H9 (cell line): ENCODE results near the gene RHOV. TPM values are rescaled to one million over a fixed set of nuclear protein-coding genes. Genes with fewer than 3 reads are reported as not detected.

Source experiments
- DNase-seq: peaks from one replicate; pipeline ENCODE4 v3.0.0-alpha.2; 2017
- H2AFZ ChIP-seq: one replicate; pipeline ENCODE4 v1.6.1; 2013; ENCODE audit warnings: mild to moderate bottlenecking, low read length, control low read depth, moderate library complexity
- H2AK5ac ChIP-seq: 2 replicates; pipeline ENCODE4 v1.6.1; 2013; ENCODE audit warnings: low read length, control low read depth, mixed read lengths; ENCODE audit not compliant: insufficient read length
- H2BK120ac ChIP-seq: one replicate; pipeline ENCODE4 v1.6.1; 2013; ENCODE audit warnings: low read depth, mild to moderate bottlenecking, low read length, control low read depth, inconsistent platforms; ENCODE audit not compliant: poor library complexity, severe bottlenecking
- H2BK12ac ChIP-seq: 2 replicates; pipeline ENCODE4 v1.6.1; 2013; ENCODE audit warnings: low read length, control low read depth, mixed read lengths, low read depth; ENCODE audit not compliant: insufficient read length
- H2BK15ac ChIP-seq: 2 replicates; pipeline ENCODE4 v1.6.1; 2013; ENCODE audit warnings: low read depth, low read length, control low read depth
- H2BK20ac ChIP-seq: one replicate; pipeline ENCODE4 v1.6.1; 2013; ENCODE audit warnings: low read depth, mild to moderate bottlenecking, low read length, control low read depth, inconsistent platforms; ENCODE audit not compliant: poor library complexity, severe bottlenecking
- H2BK5ac ChIP-seq: 2 replicates; pipeline ENCODE4 v1.6.1; 2013; ENCODE audit warnings: low read length, control low read depth, mixed read lengths; ENCODE audit not compliant: insufficient read length
- H3K14ac ChIP-seq: 2 replicates; pipeline ENCODE4 v1.6.1; 2013; ENCODE audit warnings: low read length, control low read depth; ENCODE audit not compliant: insufficient read depth
- H3K18ac ChIP-seq: 2 replicates; pipeline ENCODE4 v1.6.1; 2013; ENCODE audit warnings: low read depth, mild to moderate bottlenecking, mixed read lengths, low read length, control low read depth; ENCODE audit not compliant: insufficient read length
- H3K23ac ChIP-seq: 2 replicates; pipeline ENCODE4 v1.6.1; 2013; ENCODE audit warnings: low read length, control low read depth, mixed read lengths, low read depth; ENCODE audit not compliant: insufficient read length
- H3K23me2 ChIP-seq: 2 replicates; pipeline ENCODE4 v1.6.1; 2013; ENCODE audit warnings: low read depth, mild to moderate bottlenecking, mixed read lengths, low read length, control low read depth; ENCODE audit not compliant: insufficient read length, poor library complexity, severe bottlenecking
- H3K27ac ChIP-seq: 2 replicates; pipeline ENCODE4 v1.5.1; 2013; ENCODE audit warnings: low read length, control low read depth, mixed read lengths, low read depth; ENCODE audit not compliant: insufficient read length
- H3K27me3 ChIP-seq: 2 replicates; pipeline ENCODE4 v1.6.1; 2013; ENCODE audit warnings: low read length, control low read depth, inconsistent platforms; ENCODE audit not compliant: insufficient read depth
- H3K4ac ChIP-seq: 2 replicates; pipeline ENCODE4 v1.6.1; 2013; ENCODE audit warnings: low read depth, mild to moderate bottlenecking, control low read depth, inconsistent platforms, low read length, moderate library complexity
- H3K4me1 ChIP-seq: 2 replicates; pipeline ENCODE4 v1.6.1; 2013; ENCODE audit warnings: low read length, control low read depth, inconsistent platforms; ENCODE audit not compliant: insufficient read depth
- H3K4me2 ChIP-seq: 2 replicates; pipeline ENCODE4 v1.6.1; 2013; ENCODE audit warnings: low read length, control low read depth, mixed read lengths; ENCODE audit not compliant: insufficient read length, insufficient read depth
- H3K56ac ChIP-seq: 2 replicates; pipeline ENCODE4 v1.6.1; 2013; ENCODE audit warnings: low read depth, mild to moderate bottlenecking, mixed read lengths, low read length, control low read depth; ENCODE audit not compliant: insufficient read length
- H3K79me1 ChIP-seq: 2 replicates; pipeline ENCODE4 v1.6.1; 2013; ENCODE audit warnings: low read depth, mild to moderate bottlenecking, moderate library complexity, low read length, control low read depth, inconsistent platforms; ENCODE audit not compliant: insufficient read depth, poor library complexity, severe bottlenecking
- H3K79me2 ChIP-seq: 2 replicates; pipeline ENCODE4 v1.6.1; 2013; ENCODE audit warnings: low read length, control low read depth, inconsistent platforms; ENCODE audit not compliant: insufficient read depth
- H3K9ac ChIP-seq: 2 replicates; pipeline ENCODE4 v1.6.1; 2013; ENCODE audit warnings: low read length, control low read depth, mixed read lengths; ENCODE audit not compliant: insufficient read length; ENCODE audit errors: extremely low read depth
- H3K9me3 ChIP-seq: one replicate; pipeline ENCODE4 v1.6.1; 2013; ENCODE audit warnings: low read depth, low read length, inconsistent platforms; ENCODE audit not compliant: control insufficient read depth
- H3T11ph ChIP-seq: one replicate; pipeline ENCODE4 v1.6.1; 2013; ENCODE audit warnings: mild to moderate bottlenecking, low read length, control low read depth, inconsistent platforms
- H4K20me1 ChIP-seq: one replicate; pipeline ENCODE4 v1.6.1; 2013; ENCODE audit not compliant: control insufficient read depth, insufficient read length, insufficient read depth
- H4K5ac ChIP-seq: 2 replicates; pipeline ENCODE4 v1.6.1; 2013; ENCODE audit warnings: low read depth, mild to moderate bottlenecking, mixed read lengths, low read length, control low read depth; ENCODE audit not compliant: insufficient read length
- H4K8ac ChIP-seq: replicated peaks from 2 replicates; pipeline ENCODE4 v1.6.1; 2013; ENCODE audit warnings: low read length, control low read depth, mixed read lengths, low read depth; ENCODE audit not compliant: insufficient read length
- H4K91ac ChIP-seq: 2 replicates; pipeline ENCODE4 v1.6.1; 2013; ENCODE audit warnings: low read depth, mild to moderate bottlenecking, moderate library complexity, mixed read lengths, low read length, control low read depth; ENCODE audit not compliant: insufficient read length
- H3K27ac Mint-ChIP-seq, 3 experiments: 2 replicates in 2 of 3; 3 replicates in 1 of 3; pipeline ENCODE4 v1.8.0; 2020 to 2021; ENCODE audit warnings: mixed read lengths in 3 of 3, mild to moderate bottlenecking in 1 of 3, moderate library complexity in 1 of 3
- H3K27me3 Mint-ChIP-seq: 2 replicates; pipeline ENCODE4 v1.8.0; 2021; ENCODE audit warnings: low read depth, mild to moderate bottlenecking, moderate library complexity, mixed read lengths
- H3K36me3 Mint-ChIP-seq, 3 experiments: 2 replicates in 2 of 3; 3 replicates in 1 of 3; pipeline ENCODE4 v1.8.0; 2020 to 2021; ENCODE audit warnings: low read depth in 3 of 3, mixed read lengths in 3 of 3; ENCODE audit not compliant: insufficient read depth in 1 of 3
- H3K4me1 Mint-ChIP-seq, 2 experiments: 2 replicates each; pipeline ENCODE4 v1.8.0; 2020; ENCODE audit warnings: mixed read lengths in 2 of 2
- H3K4me3 Mint-ChIP-seq, 2 experiments: 2 replicates in 1 of 2; 3 replicates in 1 of 2; pipeline ENCODE4 v1.8.0; 2020 to 2021; ENCODE audit warnings: mild to moderate bottlenecking in 2 of 2, mixed read lengths in 2 of 2, moderate library complexity in 1 of 2
- H3K9me3 Mint-ChIP-seq, 2 experiments: 2 replicates in 1 of 2; 3 replicates in 1 of 2; pipeline ENCODE4 v1.8.0; 2020; ENCODE audit warnings: mild to moderate bottlenecking in 2 of 2, mixed read lengths in 2 of 2, moderate library complexity in 1 of 2
- CTCF ChIP-seq: fragments of 200-600 bp; sonication (generic); conservative IDR thresholded peaks from 3 replicates; pipeline ENCODE4 v1.8.0; 2021; ENCODE audit warnings: antibody characterized with exemption, mild to moderate bottlenecking
- WGBS: extraction: QIAGEN DNeasy Blood & Tissue Kit; methylation state at CpG from one replicate; pipeline ENCODE4 v1.1.7; 2013; ENCODE audit warnings: missing lambda C conversion rate, low lambda C conversion rate, mixed read lengths; ENCODE audit not compliant: insufficient read length; ENCODE audit errors: extremely low coverage; 5-methylcytosine and 5-hydroxymethylcytosine counted together
- total RNA-seq: library from RNA; stranded (reverse); gene quantifications from 2 replicates; pipeline ENCODE4 v1.2.1, GENCODE V29; 2021

Gene RHOV
- total RNA-seq, 1 experiment from 2014 or later: 3.9 TPM

- peaks cover 2% of the 10 kb centered on the region for H3K79me1 ChIP-seq
- H2AFZ ChIP-seq: no peak overlapping the region
- no peaks in the 10 kb centered on the region for H3K9me3 ChIP-seq
Measured at GRCh38 chr15:40894681-40895448, 20.8 kb upstream of the RHOV start.

More at GRCh38 chr15:40894681-40895448, 20.8 kb upstream of the RHOV start:
- no peak overlapping the region for H2AK5ac ChIP-seq
- peak overlapping the region; percentile 92 to 97 for H3K4me3 Mint-ChIP-seq
- no peaks in the 10 kb centered on the region for H4K20me1 ChIP-seq
- peak overlapping the region; percentile 91 for H3K14ac ChIP-seq
- no peaks in the 10 kb centered on the region; a peak in 1 of 5 replicates for H3K9me3 Mint-ChIP-seq
- DNase-seq: peak; percentile 81
- H4K91ac ChIP-seq: no peak overlapping the region
- H3K27ac ChIP-seq: no peak overlapping the region
- peak overlapping the region; percentile 34 for H4K5ac ChIP-seq
- H2BK15ac ChIP-seq: no peak overlapping the region
- peaks cover 10 to 17% of the 10 kb centered on the region in 2 experiments for H3K4me1 Mint-ChIP-seq
- H4K8ac ChIP-seq: no peak overlapping the region
- no peak overlapping the region for H2BK5ac ChIP-seq
- H3K79me2 ChIP-seq: peaks cover 7% of the 10 kb centered on the region
- H3K4me1 ChIP-seq: no peaks in the 10 kb centered on the region; the same call in 1 of the 2 replicates
- H3K4ac ChIP-seq: no peak overlapping the region
- peak overlapping the region; percentile 90 for H3K4me2 ChIP-seq
- H2BK12ac ChIP-seq: no peak overlapping the region
- peaks cover 11% of the 10 kb centered on the region for H3K23me2 ChIP-seq
- peak overlapping the region; percentile 90 for H3K9ac ChIP-seq
- peaks cover 14 to 44% (median 40%) of the 10 kb centered on the region in 3 experiments; a peak in 6 of 7 replicates for H3K36me3 Mint-ChIP-seq
- no peak overlapping the region for H2BK20ac ChIP-seq
- H3K56ac ChIP-seq: no peak overlapping the region
- H3K23ac ChIP-seq: no peak overlapping the region
- TF ChIP-seq CTCF: peak; percentile 72
- WGBS: no CpG with 5 or more reads among the region's 33 CpGs
- peak overlapping the region; percentile 98 to 99 (median 99) for H3K27ac Mint-ChIP-seq
- H3K18ac ChIP-seq: peak overlapping the region; percentile 84
- no peak overlapping the region for H2BK120ac ChIP-seq
- H3T11ph ChIP-seq: no peak overlapping the region
- H3K27me3 Mint-ChIP-seq: peaks cover 23% of the 10 kb centered on the region
- H3K27me3 ChIP-seq: no peaks in the 10 kb centered on the region
